HEK293T (cell line): ENCODE results near the gene KCNMA1.

Experiments
- CTCF ChIA-PET: fragments of 350-600 bp; formaldehyde crosslinking; extraction: SDS; loops from one replicate; lab custom pipeline; 2021; ENCODE audit warnings: antibody characterized with exemption, inconsistent platforms; lab: Yijun Ruan, JAX
- POLR2A ChIA-PET: fragments of 350-600 bp; formaldehyde crosslinking; extraction: SDS; loops from one replicate; lab custom pipeline; 2020; ENCODE audit warnings: antibody characterized with exemption, inconsistent platforms; lab: Yijun Ruan, JAX
- DNase-seq: peaks from one replicate; pipeline ENCODE4 v3.0.0; 2012; ENCODE audit warnings: mixed read lengths; ENCODE audit errors: extremely low spot score
- ARNT ChIP-seq: fragments of 450-650 bp; IDR thresholded peaks from 2 replicates; pipeline ENCODE4 v1.6.1; 2017; ENCODE audit warnings: mild to moderate bottlenecking
- BHLHE40 ChIP-seq: fragments of 450-650 bp; IDR thresholded peaks from 2 replicates; pipeline ENCODE4 v1.6.1; 2016; ENCODE audit warnings: mild to moderate bottlenecking, moderate library complexity, borderline replicate concordance
- CTBP1 ChIP-seq: fragments of 450-650 bp; IDR thresholded peaks from 2 replicates; pipeline ENCODE4 v1.6.1; 2016; ENCODE audit warnings: borderline replicate concordance
- ELF4 ChIP-seq: fragments of 450-650 bp; IDR thresholded peaks from 2 replicates; pipeline ENCODE4 v1.6.1; 2017; ENCODE audit warnings: antibody characterized with exemption
- FOXA1 ChIP-seq: fragments of 450-650 bp; IDR thresholded peaks from 2 replicates; pipeline ENCODE4 v1.6.1; 2016; ENCODE audit warnings: mild to moderate bottlenecking
- FOXK2 ChIP-seq: fragments of 450-650 bp; IDR thresholded peaks from 2 replicates; pipeline ENCODE4 v1.6.1; 2016; ENCODE audit warnings: mild to moderate bottlenecking
- FOXM1 ChIP-seq: fragments of 450-650 bp; IDR thresholded peaks from 2 replicates; pipeline ENCODE4 v1.6.1; 2017; ENCODE audit warnings: mild to moderate bottlenecking, borderline replicate concordance
- HDGF ChIP-seq: fragments of 450-650 bp; IDR thresholded peaks from 2 replicates; pipeline ENCODE4 v1.6.1; 2017; ENCODE audit warnings: antibody characterized with exemption, borderline replicate concordance
- L3MBTL2 ChIP-seq: fragments of 450-650 bp; conservative IDR thresholded peaks from 2 replicates; pipeline ENCODE4 v1.6.1; 2016; ENCODE audit warnings: mild to moderate bottlenecking
- LEF1 ChIP-seq: fragments of 450-650 bp; IDR thresholded peaks from 2 replicates; pipeline ENCODE4 v1.6.1; 2017; ENCODE audit warnings: mild to moderate bottlenecking, borderline replicate concordance
- NFRKB ChIP-seq: fragments of 450-650 bp; IDR thresholded peaks from 2 replicates; pipeline ENCODE4 v1.6.1; 2016; ENCODE audit warnings: mild to moderate bottlenecking, moderate library complexity
- PKNOX1 ChIP-seq: fragments of 450-650 bp; IDR thresholded peaks from 2 replicates; pipeline ENCODE4 v1.6.1; 2016
- SP1 ChIP-seq: fragments of 450-650 bp; IDR thresholded peaks from 2 replicates; pipeline ENCODE4 v1.6.1; 2017
- SUZ12 ChIP-seq: fragments of 450-650 bp; IDR thresholded peaks from 2 replicates; pipeline ENCODE4 v1.6.1; 2016; ENCODE audit warnings: mild to moderate bottlenecking
- TARDBP ChIP-seq: fragments of 450-650 bp; IDR thresholded peaks from 2 replicates; pipeline ENCODE4 v1.6.1; 2016
- ZNF384 ChIP-seq: fragments of 450-650 bp; IDR thresholded peaks from 2 replicates; pipeline ENCODE4 v1.6.1; 2016

The KCNMA1 gene

GRCh38 chr10:76928565-76928964 lies 709.0 kb downstream of the KCNMA1 start:
- TF ChIP-seq TARDBP (no peak), SP1 (no peak), BHLHE40 (no peak), FOXK2 (no peak), ARNT (no peak), FOXA1 (no peak), ZNF384 (no peak), ELF4 (no peak), L3MBTL2 (no peak), FOXM1 (no peak), NFRKB (no peak), PKNOX1 (no peak), CTBP1 (no peak), HDGF (no peak), LEF1 (no peak), SUZ12 (no peak)
- DNase-seq, result no peak
- CTCF ChIA-PET, result no interaction called here
- POLR2A ChIA-PET, result no interaction called here

DNA sequence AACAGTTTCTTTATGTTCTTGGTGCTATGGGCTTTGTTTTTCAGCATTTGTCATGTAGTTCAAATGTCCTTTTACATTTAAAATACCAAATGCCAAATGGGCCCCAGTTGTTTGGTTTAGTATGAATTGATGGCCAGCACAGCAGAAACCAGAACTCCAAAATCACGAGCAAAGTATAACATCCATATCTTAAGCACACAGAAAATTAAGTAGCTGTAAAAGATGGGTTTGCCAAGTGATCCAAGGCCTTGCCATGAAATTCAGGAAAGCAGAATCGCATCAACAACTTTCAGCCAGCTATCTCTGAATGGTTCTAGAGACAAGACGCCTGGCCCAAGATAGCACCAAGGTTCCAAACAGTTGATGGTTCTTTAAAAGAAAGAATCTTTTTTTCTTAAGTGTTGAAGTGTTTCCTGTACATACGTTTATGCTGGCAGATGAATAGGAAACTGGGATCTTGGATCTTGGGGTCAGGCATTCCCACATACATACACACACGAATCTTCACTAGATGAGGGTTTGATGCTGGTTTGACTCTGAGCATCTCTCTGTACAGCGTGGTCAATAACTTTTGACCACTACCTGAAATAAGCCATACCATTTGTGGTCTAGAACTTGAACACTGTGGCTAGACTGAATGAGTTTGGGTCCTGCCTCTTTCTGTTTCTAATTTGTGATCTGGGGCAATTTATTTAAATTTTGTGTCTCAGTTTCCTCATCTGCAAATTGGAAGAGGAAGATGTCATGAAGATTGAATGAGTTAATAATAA lies 711.8 kb downstream of the KCNMA1 start:
- CTCF ChIA-PET, result interaction anchor here (1.0 kb wide), 1 partner anchor 9 kb away, joined by 3 read pairs; no protein-coding TSS in a partner anchor
- TF ChIP-seq ELF4 (no peak), HDGF (no peak), CTBP1 (no peak), ZNF384 (no peak)
- POLR2A ChIA-PET, result no interaction called here
- no peak for DNase-seq

DNA sequence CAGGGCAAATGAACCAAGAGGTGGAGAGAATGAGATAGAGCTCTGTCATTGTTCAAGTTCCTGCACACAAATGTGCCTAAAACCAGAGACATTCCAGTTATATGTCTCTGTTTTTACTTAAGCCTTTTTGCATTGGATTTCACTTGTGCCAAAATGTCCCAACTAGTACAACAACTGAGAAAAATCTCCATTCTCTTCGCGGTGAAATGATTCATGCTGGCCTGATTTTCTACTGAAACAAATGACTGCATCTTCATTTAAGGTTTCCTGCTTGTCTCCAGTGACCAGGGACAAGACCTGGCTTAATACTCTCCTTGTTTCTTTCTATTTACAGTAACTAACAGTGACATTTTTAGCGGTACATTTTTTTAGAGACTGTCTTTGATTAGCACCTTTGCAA lies 714.9 kb downstream of the KCNMA1 start:
- TF ChIP-seq NFRKB (no peak), TARDBP (no peak), LEF1 (no peak), ELF4 (no peak), FOXM1 (no peak), CTBP1 (no peak), HDGF (no peak), FOXK2 (no peak), PKNOX1 (no peak), SUZ12 (no peak), L3MBTL2 (no peak), SP1 (no peak), FOXA1 (no peak), BHLHE40 (no peak), ARNT (no peak)
- DNase-seq, result no peak
- POLR2A ChIA-PET, result no interaction called here
- CTCF ChIA-PET, result no interaction called here

DNA sequence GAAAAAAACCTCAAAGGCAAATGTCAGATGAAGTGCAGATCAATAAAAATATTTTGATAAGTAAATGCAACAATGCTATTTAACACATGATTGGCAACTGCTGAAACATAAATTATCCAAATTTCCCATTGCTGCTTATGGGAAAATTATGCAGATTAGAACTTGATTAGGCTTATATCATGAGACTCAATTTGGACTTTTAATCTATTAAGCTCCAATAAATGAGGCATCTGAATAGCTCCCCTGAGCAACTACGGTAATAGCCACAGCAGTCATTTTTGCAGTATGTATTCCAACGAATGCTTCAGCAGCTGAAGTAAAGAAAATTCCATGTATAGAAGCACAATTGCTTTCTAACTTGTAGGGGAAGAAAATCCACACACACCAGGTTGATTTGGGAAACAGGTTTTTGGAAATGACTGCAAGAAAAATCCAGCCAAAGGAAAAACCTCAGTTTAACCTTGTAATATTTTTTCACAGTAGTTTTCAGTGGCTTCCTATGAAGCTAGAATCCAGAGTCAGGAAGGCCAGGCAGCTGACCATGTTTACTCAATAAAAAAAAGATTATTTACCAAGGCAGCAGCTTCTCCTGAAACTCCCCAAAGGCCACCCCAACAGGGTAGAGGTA lies 716.1 kb downstream of the KCNMA1 start:
- POLR2A ChIA-PET, result no interaction called here
- no peak for DNase-seq
- CTCF ChIA-PET, result no interaction called here
- TF ChIP-seq ARNT (no peak), L3MBTL2 (no peak)

DNA sequence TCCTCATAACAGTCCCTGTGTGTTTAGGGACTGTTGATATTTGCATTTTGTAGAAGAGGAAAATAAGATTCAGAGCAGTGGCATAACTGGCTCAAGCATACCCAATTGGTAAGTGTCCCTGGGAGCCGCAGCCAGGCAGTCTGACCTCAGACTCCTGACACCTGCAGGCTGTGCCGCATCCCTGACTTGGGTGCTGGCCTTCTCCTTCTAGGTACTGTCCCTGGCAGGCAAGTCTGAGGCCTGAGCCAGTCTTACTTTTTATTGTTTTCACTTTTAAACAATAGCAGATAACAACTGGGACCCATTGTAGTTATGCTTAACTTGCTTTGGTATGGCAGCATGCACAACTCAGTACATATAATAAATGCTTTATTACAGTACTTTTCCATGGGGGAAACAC lies 717.0 kb downstream of the KCNMA1 start:
- TF ChIP-seq ELF4 (no peak), SP1 (no peak), BHLHE40 (no peak), PKNOX1 (no peak), TARDBP (no peak), SUZ12 (no peak), FOXA1 (no peak), ARNT (no peak)
- CTCF ChIA-PET, result no interaction called here
- POLR2A ChIA-PET, result no interaction called here
- DNase-seq, result no peak

DNA sequence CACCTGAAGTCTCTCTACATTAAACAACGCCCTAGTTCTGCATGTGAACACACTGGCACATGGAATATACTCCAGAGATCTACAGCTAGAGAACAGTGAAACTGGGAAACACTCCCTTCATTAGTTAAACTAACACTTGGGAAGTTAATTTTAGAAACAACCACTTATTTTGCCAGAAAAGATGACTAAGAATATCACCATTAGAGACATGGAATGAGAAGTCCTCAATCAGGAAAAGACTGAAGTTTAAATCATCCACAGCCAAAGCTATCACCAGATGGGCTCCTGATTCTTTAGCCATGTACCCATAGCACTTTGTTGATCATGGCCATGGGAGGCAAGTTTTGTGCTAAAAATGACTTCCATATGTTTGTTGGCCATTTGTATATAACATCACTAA lies 719.5 kb downstream of the KCNMA1 start:
- ChIA-PET POLR2A (no interaction called here), CTCF (no interaction called here)
- DNase-seq, result no peak
- TF ChIP-seq SP1 (no peak), SUZ12 (no peak), CTBP1 (no peak), NFRKB (no peak), FOXA1 (no peak), BHLHE40 (no peak), FOXM1 (no peak), ARNT (no peak), ZNF384 (no peak), HDGF (no peak), PKNOX1 (no peak), ELF4 (no peak), FOXK2 (no peak), L3MBTL2 (no peak), LEF1 (no peak), TARDBP (no peak)
